Measurements from ENCODE around the gene SRGAP1.

- TF ChIP-seq CTCF (IDR thresholded peaks at IDR 0.05) (no peak), EZH2phosphoT487 (IDR thresholded peaks at IDR 0.05) (no peak)
These were observed 257.8 kb downstream of the SRGAP1 start for GRCh38 chr12:64102339-64102738.
